Epithelial cell of proximal tubule (primary cell): ENCODE measurements around the gene PIMREG. TPM values are rescaled to one million over a fixed set of nuclear protein-coding genes. Genes with fewer than 3 reads are reported as not detected.

Experiments used
- DNase-seq: peaks from one replicate; pipeline ENCODE4 v3.0.0-alpha.2; 2011; ENCODE audit warnings: low read depth
- H3K4me3 ChIP-seq: 2 replicates; pipeline ENCODE4 v1.5.1; 2011; ENCODE audit warnings: low read depth, mild to moderate bottlenecking, low read length
- CTCF ChIP-seq: conservative IDR thresholded peaks from 2 replicates; pipeline ENCODE4 v1.5.1; 2012; ENCODE audit warnings: low read depth, mild to moderate bottlenecking, low read length
- total RNA-seq: library from RNA; depleted of rRNA; stranded (reverse); fragments of >200 nt; gene quantifications from 2 replicates; pipeline ENCODE4 v1.2.3, GENCODE V29; 2015

Gene PIMREG
- total RNA-seq, 1 donor from 2014 or later: 65.1 TPM

GRCh38 chr17:6485646-6486412, 41.6 kb downstream of the PIMREG start:
- DNase-seq: no peak
- TF ChIP-seq CTCF: no peak
- H3K4me3 ChIP-seq: no peak overlapping the region

DNA sequence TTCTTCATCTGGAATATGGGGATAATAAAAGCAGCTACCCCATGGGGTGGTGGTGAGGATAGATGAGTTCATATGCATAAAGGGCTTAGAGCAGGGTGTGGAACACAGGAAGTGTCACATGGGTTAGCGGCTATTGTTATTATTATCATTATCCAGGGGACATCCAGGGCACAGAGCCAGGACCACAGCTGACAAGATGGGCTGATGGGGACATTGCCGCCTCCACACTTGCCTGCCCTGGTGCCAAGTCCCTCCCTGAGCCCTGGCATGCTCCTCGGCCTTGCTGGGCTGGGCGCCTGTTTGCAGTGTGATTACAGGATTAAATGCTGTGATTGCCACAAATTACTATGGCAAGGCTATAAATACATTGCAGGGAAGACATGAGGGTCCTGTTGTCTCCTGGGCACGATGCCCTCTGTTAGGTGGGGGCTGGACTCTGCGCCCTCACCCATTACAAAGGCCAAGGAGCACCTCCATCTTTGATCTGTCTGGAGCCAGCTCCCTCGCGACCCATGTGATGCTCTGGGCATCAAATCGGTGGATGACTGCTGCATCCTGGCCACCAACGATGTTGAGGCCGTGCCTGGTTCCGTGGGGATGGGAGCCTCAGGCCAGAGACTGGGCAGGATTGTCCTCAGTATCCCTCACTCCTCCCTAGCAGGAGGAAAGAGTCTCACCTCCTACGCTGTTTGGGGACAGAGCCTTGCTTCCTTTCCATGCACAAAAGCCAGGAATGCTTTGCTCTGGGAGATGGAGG, 43.2 kb downstream of the PIMREG start:
- no peak for TF ChIP-seq CTCF
- DNase-seq: no peak
- no peak overlapping the region for H3K4me3 ChIP-seq

DNA sequence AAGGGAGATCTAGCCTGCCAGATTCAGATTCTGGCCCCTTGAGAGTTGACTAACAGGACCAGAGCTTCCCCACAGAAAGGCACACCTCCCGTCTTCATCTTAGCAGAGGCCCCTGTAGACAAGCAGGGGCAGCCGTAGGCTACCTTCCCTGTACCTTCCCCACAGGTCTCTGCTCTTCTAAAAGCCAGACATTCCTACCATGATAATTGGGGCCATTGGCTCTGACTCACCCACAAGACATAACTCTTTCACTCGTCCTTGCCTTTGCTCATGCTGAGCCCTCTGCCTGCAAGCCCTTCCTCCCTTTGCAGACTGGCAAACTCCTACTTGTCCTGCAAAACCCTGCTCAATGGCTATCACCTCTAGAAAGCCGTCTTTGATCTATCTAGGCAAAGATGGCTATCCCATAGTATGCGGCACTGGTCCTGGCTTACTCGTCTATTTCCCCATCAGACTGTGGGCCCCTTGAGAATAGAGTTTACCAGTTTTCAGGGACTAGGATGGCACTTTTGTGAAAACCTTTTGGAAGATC, 43.8 kb downstream of the PIMREG start:
- no peak for TF ChIP-seq CTCF
- H3K4me3 ChIP-seq: no peak overlapping the region
- DNase-seq: no peak

GRCh38 chr17:6489016-6489550, 44.8 kb downstream of the PIMREG start:
- H3K4me3 ChIP-seq: no peak overlapping the region
- DNase-seq: no peak
- no peak for TF ChIP-seq CTCF

DNA sequence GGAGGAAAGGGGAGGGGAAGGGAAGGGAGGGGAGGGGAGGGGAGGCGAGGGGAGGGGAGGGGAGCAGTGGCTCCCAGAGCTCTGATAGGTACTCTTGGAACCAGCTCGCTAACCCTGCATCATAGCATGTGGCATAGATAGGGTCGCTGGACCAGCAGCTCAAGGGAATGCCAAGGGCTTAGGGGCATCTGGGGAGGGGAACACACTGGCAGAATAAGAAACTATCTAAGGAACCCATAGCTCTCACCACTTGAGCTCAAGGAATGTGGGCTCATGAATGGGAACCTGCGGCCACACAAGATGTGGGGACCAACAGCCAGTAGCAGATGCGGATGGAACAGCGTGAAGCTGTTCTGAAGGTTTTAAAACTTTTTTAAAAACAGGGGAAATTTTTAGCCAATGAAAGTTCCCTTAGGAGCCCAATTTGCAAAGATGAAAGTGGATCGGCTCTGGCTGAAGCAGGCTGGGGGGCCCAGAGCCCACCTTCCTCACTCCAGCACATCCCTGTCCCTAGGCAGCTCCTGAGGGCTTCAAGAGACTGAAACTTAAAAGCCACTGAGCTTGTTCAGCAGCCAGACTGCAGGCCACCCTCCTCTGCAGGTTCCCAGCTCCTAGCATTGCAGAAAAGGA, 46.9 kb downstream of the PIMREG start:
- no peak for DNase-seq
- TF ChIP-seq CTCF: no peak
- no peak overlapping the region for H3K4me3 ChIP-seq

DNA sequence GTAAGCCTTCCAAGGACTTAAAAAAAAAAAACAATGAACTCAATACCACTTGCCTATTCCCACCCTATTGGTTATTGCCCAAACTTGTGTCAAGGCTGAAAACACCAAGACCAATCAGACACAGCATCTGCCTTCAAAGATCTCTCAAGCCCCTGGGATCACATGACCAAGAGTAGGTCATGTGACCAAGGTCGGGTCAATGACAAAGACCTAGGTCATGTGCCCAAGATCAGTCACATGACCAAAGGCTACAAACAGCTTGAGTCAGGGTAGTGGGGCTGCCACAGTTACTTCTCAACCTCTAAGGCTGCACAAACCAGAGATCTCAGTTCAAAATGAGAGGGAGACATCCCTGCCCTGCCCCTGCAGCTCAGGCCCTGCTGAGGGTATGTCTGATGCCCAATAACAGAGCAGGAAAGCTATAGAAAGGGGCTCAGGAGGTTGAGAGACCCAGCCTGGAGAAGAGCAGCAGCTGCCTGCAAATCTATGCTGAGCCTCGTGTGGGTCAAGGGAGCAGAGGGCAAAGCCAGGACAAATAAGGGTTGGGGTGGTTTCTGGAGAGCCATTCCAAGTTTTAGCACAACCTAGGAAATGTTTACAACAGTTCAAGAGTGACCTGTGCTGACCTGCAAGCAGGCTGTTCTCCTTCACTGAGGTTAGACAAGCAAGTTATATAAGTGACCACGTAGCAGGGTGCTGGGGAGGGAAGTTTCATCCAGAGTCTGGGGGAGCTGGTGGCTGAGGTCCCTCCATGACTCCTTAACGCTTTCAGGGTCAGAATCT, 48.8 kb downstream of the PIMREG start:
- TF ChIP-seq CTCF: no peak
- DNase-seq: no peak
- no peak overlapping the region for H3K4me3 ChIP-seq
